Neural cell (in vitro differentiated cells): ENCODE measurements around the gene DACH1.

Experiments
- EP300 ChIP-seq: fragments of 450-650 bp; conservative IDR thresholded peaks from 2 replicates; pipeline ENCODE4 v1.6.1; 2014; ENCODE audit warnings: antibody characterized with exemption, mild to moderate bottlenecking, moderate library complexity; ENCODE audit not compliant: poor library complexity, severe bottlenecking
- EZH2 ChIP-seq: fragments of 200-600, 300-800 bp; shearing (Covaris generic), sonication (generic); IDR thresholded peaks from 2 replicates; pipeline ENCODE4 v1.6.1; 2014; ENCODE audit warnings: antibody characterized with exemption, low read length, borderline replicate concordance, mild to moderate bottlenecking; ENCODE audit not compliant: insufficient read depth, poor library complexity, severe bottlenecking
- TAF1 ChIP-seq: IDR thresholded peaks from 2 replicates; pipeline ENCODE4 v1.6.1; 2012; ENCODE audit warnings: low read depth
- TF ChIP-seq, protein P1 (sequence below): fragments of 450-650 bp; IDR thresholded peaks from 2 replicates; pipeline ENCODE4 v1.5.1; 2014; ENCODE audit warnings: antibody characterized with exemption, mild to moderate bottlenecking, moderate library complexity; ENCODE audit not compliant: poor library complexity, severe bottlenecking

DNA sequence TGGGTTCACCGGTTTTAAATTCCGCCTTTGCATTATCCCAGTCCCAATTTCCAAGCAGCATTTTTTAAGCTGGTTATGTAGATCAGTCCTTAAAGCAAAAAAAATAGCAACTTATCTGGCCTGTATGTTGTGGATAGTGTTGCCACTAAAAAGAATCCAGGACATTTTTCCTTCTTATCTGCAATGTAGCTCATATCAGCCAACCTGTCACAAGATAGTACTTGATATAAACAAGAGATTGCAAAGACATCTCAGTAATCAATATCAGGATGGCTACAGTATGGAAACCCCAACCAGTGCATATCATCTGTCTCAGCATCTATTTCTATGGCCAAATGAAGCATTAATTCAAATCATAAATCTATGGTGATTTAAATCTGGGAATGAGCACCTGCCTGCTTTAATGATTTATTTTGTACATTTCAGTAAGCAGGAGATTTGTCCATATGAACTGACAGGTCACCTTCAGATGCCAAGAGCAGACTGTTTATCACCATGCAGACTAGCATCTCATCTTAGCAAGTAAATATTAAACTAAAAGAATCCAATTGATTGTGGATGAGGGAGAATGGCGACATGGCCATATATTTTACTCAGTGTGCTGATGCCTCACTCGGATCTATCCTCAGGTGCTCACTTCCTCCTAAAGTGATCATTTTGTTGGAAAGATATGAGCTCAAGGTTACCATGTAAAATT, 240.4 kb downstream of the DACH1 start:
- TF ChIP-seq, protein P1, sequence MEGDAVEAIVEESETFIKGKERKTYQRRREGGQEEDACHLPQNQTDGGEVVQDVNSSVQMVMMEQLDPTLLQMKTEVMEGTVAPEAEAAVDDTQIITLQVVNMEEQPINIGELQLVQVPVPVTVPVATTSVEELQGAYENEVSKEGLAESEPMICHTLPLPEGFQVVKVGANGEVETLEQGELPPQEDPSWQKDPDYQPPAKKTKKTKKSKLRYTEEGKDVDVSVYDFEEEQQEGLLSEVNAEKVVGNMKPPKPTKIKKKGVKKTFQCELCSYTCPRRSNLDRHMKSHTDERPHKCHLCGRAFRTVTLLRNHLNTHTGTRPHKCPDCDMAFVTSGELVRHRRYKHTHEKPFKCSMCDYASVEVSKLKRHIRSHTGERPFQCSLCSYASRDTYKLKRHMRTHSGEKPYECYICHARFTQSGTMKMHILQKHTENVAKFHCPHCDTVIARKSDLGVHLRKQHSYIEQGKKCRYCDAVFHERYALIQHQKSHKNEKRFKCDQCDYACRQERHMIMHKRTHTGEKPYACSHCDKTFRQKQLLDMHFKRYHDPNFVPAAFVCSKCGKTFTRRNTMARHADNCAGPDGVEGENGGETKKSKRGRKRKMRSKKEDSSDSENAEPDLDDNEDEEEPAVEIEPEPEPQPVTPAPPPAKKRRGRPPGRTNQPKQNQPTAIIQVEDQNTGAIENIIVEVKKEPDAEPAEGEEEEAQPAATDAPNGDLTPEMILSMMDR, result no peak
- TF ChIP-seq EZH2 (no peak), TAF1 (no peak), EP300 (no peak)
